Right cardiac atrium (tissue), 5 donors: Measurements from ENCODE around the gene TMEM151A. TPM values are rescaled to one million over a fixed set of nuclear protein-coding genes. Genes with fewer than 3 reads are reported as not detected.
"Not testable (repeated sequence)": the region's sequence is repeated elsewhere in the genome, so short reads cannot be mapped to it uniquely, and the experiment has no call there.

Experiments
- ATAC-seq, 2 donors: fragments of 200-7000 bp; cut with Tn5 transposase; one replicate each; pipeline versions ENCODE4 v1.8.0 to v1.9.1; 2020; ENCODE audit warnings: moderate library complexity in 2 of 2, mild to moderate bottlenecking in 1 of 2
- DNase-seq, 3 donors: peaks; one replicate each; pipeline ENCODE4 v3.0.0-alpha.2; 2020
- H3K27ac ChIP-seq: one replicate; pipeline ENCODE4 v1.5.1; 2013; ENCODE audit warnings: mild to moderate bottlenecking, low read length, control low read depth, moderate library complexity
- H3K27me3 ChIP-seq: one replicate; pipeline ENCODE4 v1.6.1; 2013; ENCODE audit not compliant: control insufficient read depth, insufficient read depth
- H3K4me1 ChIP-seq: one replicate; pipeline ENCODE4 v1.6.1; 2013; ENCODE audit warnings: low read length; ENCODE audit not compliant: control insufficient read depth, insufficient read depth
- H3K4me3 ChIP-seq: one replicate; pipeline ENCODE4 v1.5.1; 2013; ENCODE audit warnings: low read length, control low read depth
- H3K9me3 ChIP-seq: one replicate; pipeline ENCODE4 v1.6.1; 2013; ENCODE audit warnings: low read length; ENCODE audit not compliant: control insufficient read depth
- WGBS: extraction: QIAGEN DNeasy Blood & Tissue Kit; methylation state at CpG from one replicate; pipeline ENCODE4 v1.1.7; 2013; 5-methylcytosine and 5-hydroxymethylcytosine counted together
- intact Hi-C, 4 donors: fragments of 100-400 bp; cut with DNase I; formaldehyde crosslinking; loops; one replicate each; pipeline versions ENCODE4 v1.11.0 to v1.14.0; 2022 to 2023
- polyA plus RNA-seq: library from polyadenylated mRNA; stranded (reverse); fragments of 200-250 nt; gene quantifications from one replicate; pipeline ENCODE4 v1.2.3, GENCODE V29; 2013
- total RNA-seq, 4 donors: library from RNA; stranded (reverse); fragmentation: NEBNext Ultra II Directional; extraction: Animal tissue kit (Norgen Biotek cat#: 25700); gene quantifications; one replicate each; pipeline ENCODE4 v1.2.1, GENCODE V29; 2021
- donor health status: healthy with polysubstance abuse.
- donor health status: DM: no; HTN: yes; CAD: no.
- donor health status: DM: no; HTN: no; CAD: no.
- donor health status: DM: no; HTN: yes; CAD: no; lungs with severe emphysema.
- donor health status: DM: yes; HTN: yes; CAD: no.

The TMEM151A gene
- total and polyA plus RNA-seq, 5 donors, result 0.20 to 0.45 (median 0.26) TPM

GRCh38 chr11:66267379-66268243 is 24.1 kb upstream of the TMEM151A start:
- H3K27me3 ChIP-seq, result no peaks in the 10 kb centered on the region
- H3K4me1 ChIP-seq, result peaks cover 6% of the 10 kb centered on the region
- peak overlapping the region; percentile 59 for H3K4me3 ChIP-seq
- DNase-seq, result peak; percentile 93 to 97 (median 96)
- H3K27ac ChIP-seq, result peak overlapping the region; percentile 94
- intact Hi-C loops, result no loop called here
- WGBS, result under 1% methylated on average over 61 of the region's 61 CpGs
- peak; percentile 89 to 91 for ATAC-seq
- no peaks in the 10 kb centered on the region for H3K9me3 ChIP-seq

DNA sequence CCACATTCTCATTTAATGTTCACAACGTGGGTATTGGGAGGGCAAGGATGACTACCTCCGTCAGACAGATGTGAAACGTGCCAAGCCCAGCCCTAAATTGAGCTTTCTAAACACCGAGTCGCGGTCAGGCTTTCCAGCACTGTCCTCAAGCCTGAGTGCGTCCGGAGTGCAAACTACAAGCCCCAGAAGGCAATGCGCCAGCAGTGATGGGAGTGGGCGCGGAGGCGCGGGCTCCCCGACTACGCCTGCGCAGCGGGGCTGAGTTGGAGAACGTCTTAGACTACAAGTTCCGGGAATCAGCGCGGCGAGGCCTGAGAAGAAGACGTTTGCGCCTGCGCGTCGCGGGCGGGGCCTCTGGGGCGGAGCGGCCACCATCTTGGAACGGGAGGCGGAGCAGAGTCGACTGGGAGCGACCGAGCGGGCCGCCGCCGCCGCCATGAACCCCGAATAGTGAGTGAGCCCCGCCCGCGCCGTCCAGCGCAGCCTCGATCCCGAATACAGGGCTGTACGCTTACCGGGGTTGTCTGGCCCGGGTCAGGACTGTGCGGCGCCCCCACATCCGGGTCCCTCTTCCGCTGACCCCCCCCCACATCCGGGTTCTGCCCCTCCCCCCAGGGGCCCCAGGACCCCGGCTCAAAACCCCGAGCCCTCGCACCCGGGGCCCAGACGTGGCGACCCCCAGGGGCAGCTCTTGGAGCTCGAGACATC is 23.3 kb upstream of the TMEM151A start, which contains the start of gene RAB1B:
Gene RAB1B (plus strand): TSS at position 396 of the 708 bp plus-strand sequence. CDS start 41 bp downstream, at position 437.
- WGBS, result under 1% methylated on average over 64 of the region's 64 CpGs
- peak; percentile 93 to 94 for ATAC-seq
- H3K9me3 ChIP-seq, result no peaks in the 10 kb centered on the region
- DNase-seq, result peak; percentile 100
- H3K4me3 ChIP-seq, result peak within 1 kb of the TSS; percentile 96
- H3K27ac ChIP-seq, result peak within 1 kb of the TSS; percentile 98
- no peaks in the 10 kb centered on the region for H3K27me3 ChIP-seq
- intact Hi-C loops, result no loop called here
- peaks cover 6% of the 10 kb centered on the region for H3K4me1 ChIP-seq

DNA sequence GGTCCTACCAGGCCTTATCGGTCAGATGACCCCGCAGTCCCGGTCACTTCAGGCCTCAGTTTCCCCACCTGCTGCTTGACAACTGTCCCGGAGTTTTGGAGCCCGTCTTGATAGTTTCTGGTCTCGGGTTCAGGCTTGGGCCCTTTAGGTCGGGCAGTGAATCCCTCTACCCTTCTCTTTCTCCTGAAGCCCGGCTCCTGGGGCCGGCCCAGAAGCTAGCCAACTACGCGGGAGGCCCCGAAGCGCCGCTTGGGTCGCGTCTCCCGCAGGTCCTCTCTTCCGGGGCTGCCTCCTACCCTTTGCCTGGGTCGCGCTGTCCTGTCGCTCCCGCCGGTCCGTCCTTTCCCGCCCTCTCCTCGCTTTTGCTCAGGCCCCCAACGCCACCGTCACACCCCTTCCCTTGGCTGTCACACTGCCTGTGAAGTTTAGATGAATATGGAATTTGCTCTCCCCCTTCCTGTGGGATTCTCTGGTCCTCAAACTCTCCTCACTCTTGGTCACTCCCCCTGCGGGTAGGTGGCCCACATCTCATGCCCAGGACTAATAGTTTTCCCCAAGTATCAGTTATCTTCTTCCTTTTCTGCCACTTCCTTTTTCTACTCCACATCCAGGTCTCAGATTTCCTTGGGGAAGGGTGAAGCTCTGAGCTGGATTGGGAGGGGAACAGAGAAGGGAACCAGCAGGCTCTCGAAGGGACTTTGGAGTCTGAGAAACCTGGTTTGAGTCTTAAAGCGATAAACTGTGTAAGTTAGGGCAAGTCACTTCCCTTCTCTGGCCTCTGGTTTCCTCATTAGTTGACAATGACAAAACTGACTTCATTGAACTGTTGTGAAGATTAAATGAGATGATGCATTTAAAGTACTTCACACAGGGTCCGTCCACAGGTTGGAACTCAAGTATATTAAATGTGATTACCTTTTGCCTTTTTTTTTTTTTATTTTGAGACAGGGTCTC is 22.5 kb upstream of the TMEM151A start:
- WGBS, result 3% methylated on average over 32 of the region's 32 CpGs
- Histone ChIP-seq H3K4me3 (peak overlapping the region; percentile 96), H3K9me3 (no peaks in the 10 kb centered on the region), H3K27ac (peak overlapping the region; percentile 98), H3K4me1 (peaks cover 6% of the 10 kb centered on the region), H3K27me3 (no peaks in the 10 kb centered on the region)
- no peak for ATAC-seq
- DNase-seq, result peak in 2 of 3 donors; percentile 67 to 71
- intact Hi-C loops, result no loop called here

DNA sequence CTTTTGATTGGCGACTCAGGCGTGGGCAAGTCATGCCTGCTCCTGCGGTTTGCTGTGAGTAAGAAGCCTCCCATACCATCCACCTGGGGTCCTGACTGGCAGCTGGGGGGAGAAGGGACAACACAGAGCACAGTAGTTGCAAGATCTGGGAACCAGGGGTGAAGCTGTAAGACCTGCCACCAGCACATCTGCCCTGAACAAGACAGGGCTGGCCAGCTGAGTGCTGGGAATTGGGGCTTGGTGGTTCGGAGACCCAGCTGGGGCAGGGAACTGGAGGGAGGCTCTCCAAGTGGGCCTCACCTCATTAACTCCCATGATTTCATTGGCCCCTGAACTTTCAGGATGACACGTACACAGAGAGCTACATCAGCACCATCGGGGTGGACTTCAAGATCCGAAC is 19.9 kb upstream of the TMEM151A start:
- no peak for DNase-seq
- Histone ChIP-seq H3K4me3 (no peak overlapping the region), H3K9me3 (no peaks in the 10 kb centered on the region), H3K27ac (no peak overlapping the region), H3K4me1 (peaks cover 4% of the 10 kb centered on the region), H3K27me3 (no peaks in the 10 kb centered on the region)
- intact Hi-C loops, result no loop called here
- WGBS, result 93% methylated on average over 7 of the region's 7 CpGs
- no peak for ATAC-seq

DNA sequence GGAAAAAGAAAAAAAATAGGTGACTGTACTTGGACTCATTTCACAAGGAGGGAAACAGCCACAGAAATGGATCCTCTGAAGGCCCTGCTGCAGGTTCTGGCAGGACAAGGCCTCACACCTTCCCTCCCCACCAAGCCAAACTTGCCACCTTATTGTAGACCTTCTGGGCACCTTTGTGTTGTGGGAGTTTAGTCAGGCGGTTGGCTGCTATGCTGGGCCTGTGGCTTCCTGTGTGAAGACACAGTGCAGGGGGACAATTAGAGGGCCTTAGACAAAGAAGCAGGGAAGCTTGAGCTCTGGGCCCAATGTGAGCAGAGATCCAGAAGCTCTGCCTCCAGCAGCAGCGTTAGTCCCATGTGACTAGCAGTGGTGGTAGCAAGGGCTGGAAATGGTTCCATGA is 19.1 kb upstream of the TMEM151A start:
- Histone ChIP-seq H3K4me1 (peaks cover 2% of the 10 kb centered on the region), H3K4me3 (no peak overlapping the region), H3K9me3 (no peaks in the 10 kb centered on the region), H3K27me3 (no peaks in the 10 kb centered on the region), H3K27ac (no peak overlapping the region)
- no peak for DNase-seq
- no peak for ATAC-seq
- 95% methylated on average over 2 of the region's 2 CpGs for WGBS
- intact Hi-C loops, result no loop called here

GRCh38 chr11:66274219-66274618 is 17.5 kb upstream of the TMEM151A start:
- DNase-seq (no peak), ATAC-seq (no peak)
- peaks cover 2% of the 10 kb centered on the region for H3K4me1 ChIP-seq
- no peaks in the 10 kb centered on the region for H3K9me3 ChIP-seq
- WGBS, result 42% methylated on average over 1 of the region's 1 CpG
- no peaks in the 10 kb centered on the region for H3K27me3 ChIP-seq
- intact Hi-C loops, result no loop called here
- no peak overlapping the region for H3K4me3 ChIP-seq
- H3K27ac ChIP-seq, result no peak overlapping the region

DNA sequence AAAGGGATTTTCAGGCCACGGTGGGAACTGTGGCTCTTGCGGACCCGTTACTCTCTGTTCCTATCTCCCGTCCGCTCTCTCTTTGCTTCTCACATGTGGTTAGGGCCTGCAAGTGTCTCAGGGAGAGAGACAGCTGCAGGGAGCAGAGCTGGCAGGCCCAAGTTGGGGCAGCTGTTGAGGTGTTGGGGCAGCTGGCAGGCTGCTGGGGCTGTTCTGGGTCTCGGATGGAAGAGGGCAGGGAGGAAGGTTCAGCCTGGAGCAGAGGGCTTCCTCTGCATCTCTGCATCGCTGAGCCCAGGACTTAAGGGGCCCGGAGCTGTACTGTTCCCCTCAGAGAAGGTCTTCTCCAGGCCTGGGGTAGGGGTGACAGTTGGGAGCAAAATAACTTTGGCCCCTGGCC is 16.3 kb upstream of the TMEM151A start:
- no peaks in the 10 kb centered on the region for H3K9me3 ChIP-seq
- no peaks in the 10 kb centered on the region for H3K27me3 ChIP-seq
- DNase-seq, result peak in 1 of 3 donors; percentile 27
- H3K4me3 ChIP-seq, result no peak overlapping the region
- ATAC-seq, result no peak
- H3K27ac ChIP-seq, result no peak overlapping the region
- 88% methylated on average over 8 of the region's 8 CpGs for WGBS
- H3K4me1 ChIP-seq, result peaks cover under 1% of the 10 kb centered on the region
- intact Hi-C loops, result no loop called here

DNA sequence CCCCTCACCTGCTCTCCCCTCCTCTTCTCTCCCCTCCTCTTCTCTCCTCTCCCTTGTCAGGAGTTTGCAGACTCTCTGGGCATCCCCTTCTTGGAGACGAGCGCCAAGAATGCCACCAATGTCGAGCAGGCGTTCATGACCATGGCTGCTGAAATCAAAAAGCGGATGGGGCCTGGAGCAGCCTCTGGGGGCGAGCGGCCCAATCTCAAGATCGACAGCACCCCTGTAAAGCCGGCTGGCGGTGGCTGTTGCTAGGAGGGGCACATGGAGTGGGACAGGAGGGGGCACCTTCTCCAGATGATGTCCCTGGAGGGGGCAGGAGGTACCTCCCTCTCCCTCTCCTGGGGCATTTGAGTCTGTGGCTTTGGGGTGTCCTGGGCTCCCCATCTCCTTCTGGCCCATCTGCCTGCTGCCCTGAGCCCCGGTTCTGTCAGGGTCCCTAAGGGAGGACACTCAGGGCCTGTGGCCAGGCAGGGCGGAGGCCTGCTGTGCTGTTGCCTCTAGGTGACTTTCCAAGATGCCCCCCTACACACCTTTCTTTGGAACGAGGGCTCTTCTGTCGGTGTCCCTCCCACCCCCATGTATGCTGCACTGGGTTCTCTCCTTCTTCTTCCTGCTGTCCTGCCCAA is 15.6 kb upstream of the TMEM151A start:
- no peaks in the 10 kb centered on the region for H3K27me3 ChIP-seq
- WGBS, result 83% methylated on average over 14 of the region's 14 CpGs
- H3K4me1 ChIP-seq, result no peaks in the 10 kb centered on the region
- DNase-seq (peak in 2 of 3 donors; percentile 47 to 61), ATAC-seq (no peak)
- no peak overlapping the region for H3K4me3 ChIP-seq
- intact Hi-C loops, result no loop called here
- no peak overlapping the region for H3K27ac ChIP-seq
- no peaks in the 10 kb centered on the region for H3K9me3 ChIP-seq

GRCh38 chr11:66276619-66277018 is 15.1 kb upstream of the TMEM151A start:
- intact Hi-C loops, H3K4me1 ChIP-seq, H3K27ac ChIP-seq, H3K9me3 ChIP-seq, H3K4me3 ChIP-seq, H3K27me3 ChIP-seq: not testable (repeated sequence)
- peak; percentile 1 to 3 for ATAC-seq
- WGBS, result 70% methylated on average over 13 of the region's 13 CpGs
- peak in 2 of 3 donors; percentile 27 to 36 for DNase-seq

GRCh38 chr11:66277064-66277463 is 14.6 kb upstream of the TMEM151A start:
- 80% methylated on average over 4 of the region's 4 CpGs for WGBS
- H3K4me3 ChIP-seq, H3K27ac ChIP-seq, H3K9me3 ChIP-seq, intact Hi-C loops, H3K27me3 ChIP-seq, H3K4me1 ChIP-seq: not testable (repeated sequence)
- ATAC-seq (peak in 1 of 2 donors; percentile 3), DNase-seq (peak in 2 of 3 donors; percentile 40 to 46)
